Measurements from ENCODE around the gene ANKEF1.

Gene ANKEF1

DNA sequence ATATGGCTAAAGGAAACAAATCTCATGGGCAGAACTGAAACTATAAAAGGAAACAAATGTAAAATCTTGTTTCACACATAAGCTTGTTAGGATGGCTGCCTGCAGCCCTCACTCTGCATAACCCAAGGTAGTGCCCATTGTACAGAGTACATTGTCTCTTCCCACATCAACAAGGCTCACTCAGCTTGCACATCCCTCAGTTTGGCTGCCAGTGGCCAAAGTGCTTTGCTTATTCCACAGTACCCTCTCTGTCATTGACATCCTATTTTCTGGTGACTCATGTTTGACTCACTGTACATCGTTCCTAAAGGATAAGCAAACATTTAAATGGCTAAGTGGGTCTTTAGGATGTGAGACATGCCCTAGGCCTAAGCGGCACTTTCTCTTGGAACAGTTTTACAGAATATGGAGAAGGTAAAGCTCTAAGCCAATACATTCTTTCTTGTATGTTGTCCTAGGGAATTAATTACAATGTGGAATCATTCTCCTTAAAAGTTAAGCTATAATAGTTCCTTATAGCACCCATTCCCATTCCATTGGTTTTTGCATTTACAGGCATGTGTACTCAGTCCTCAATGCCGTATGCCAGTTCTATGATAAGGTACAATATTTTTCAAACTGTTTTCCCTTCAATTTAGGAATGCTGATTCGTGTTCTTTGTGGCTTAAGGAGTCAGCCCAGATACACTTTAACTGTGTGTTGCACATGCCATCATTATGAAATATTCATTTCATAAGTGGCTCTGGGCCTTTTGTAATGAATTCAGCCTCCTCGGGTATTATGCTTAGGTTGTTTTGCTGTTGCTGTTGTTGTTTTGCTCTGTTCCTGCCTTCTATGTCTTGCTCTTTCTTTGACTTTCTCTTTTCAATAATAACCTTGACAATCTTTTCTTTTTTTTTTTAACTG is 5.5 kb downstream of the ANKEF1 start:
- no peak overlapping the region for H3K4me3 Mint-ChIP-seq
- TF ChIP-seq, protein P1, sequence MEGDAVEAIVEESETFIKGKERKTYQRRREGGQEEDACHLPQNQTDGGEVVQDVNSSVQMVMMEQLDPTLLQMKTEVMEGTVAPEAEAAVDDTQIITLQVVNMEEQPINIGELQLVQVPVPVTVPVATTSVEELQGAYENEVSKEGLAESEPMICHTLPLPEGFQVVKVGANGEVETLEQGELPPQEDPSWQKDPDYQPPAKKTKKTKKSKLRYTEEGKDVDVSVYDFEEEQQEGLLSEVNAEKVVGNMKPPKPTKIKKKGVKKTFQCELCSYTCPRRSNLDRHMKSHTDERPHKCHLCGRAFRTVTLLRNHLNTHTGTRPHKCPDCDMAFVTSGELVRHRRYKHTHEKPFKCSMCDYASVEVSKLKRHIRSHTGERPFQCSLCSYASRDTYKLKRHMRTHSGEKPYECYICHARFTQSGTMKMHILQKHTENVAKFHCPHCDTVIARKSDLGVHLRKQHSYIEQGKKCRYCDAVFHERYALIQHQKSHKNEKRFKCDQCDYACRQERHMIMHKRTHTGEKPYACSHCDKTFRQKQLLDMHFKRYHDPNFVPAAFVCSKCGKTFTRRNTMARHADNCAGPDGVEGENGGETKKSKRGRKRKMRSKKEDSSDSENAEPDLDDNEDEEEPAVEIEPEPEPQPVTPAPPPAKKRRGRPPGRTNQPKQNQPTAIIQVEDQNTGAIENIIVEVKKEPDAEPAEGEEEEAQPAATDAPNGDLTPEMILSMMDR (IDR thresholded peaks at IDR 0.05), result no peak
- H3K9me3 Mint-ChIP-seq, result no peaks in the 10 kb centered on the region
- no peak for DNase-seq
- H3K36me3 Mint-ChIP-seq (ENCODE audit: low read depth), result peaks cover 28% of the 10 kb centered on the region
- H3K4me1 Mint-ChIP-seq, result peaks cover 6% of the 10 kb centered on the region
- no peak overlapping the region for H3K27ac Mint-ChIP-seq
- H3K27me3 Mint-ChIP-seq (ENCODE audit: low read depth, poor library complexity), result peaks cover 9% of the 10 kb centered on the region

DNA sequence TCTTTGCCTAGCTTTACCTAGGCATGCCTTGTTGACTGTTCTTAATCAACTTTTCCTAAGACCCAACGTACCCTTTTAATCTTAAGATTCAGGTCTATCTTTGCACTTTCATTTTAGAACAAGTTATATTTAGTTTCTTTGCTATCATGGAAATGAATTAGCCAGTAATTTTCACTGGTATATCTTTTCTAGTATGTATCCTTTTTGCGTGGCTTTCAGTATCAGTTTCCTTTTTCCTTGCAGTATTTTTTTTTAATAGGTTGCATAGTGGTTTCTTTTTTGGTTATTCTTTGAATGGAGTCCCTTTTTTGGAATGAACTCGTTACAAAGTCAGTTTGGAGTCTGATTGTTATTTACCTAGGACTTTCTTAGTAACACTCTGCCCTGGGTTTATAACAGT is 7.3 kb downstream of the ANKEF1 start:
- H3K27me3 Mint-ChIP-seq (ENCODE audit: low read depth, poor library complexity), result peaks cover 4% of the 10 kb centered on the region
- no peak for DNase-seq
- H3K27ac Mint-ChIP-seq, result no peak overlapping the region
- no peaks in the 10 kb centered on the region for H3K9me3 Mint-ChIP-seq
- H3K4me3 Mint-ChIP-seq, result no peak overlapping the region
- H3K36me3 Mint-ChIP-seq (ENCODE audit: low read depth), result peaks cover 28% of the 10 kb centered on the region
- TF ChIP-seq, protein P1 (IDR thresholded peaks at IDR 0.05), result no peak
- H3K4me1 Mint-ChIP-seq, result no peaks in the 10 kb centered on the region

DNA sequence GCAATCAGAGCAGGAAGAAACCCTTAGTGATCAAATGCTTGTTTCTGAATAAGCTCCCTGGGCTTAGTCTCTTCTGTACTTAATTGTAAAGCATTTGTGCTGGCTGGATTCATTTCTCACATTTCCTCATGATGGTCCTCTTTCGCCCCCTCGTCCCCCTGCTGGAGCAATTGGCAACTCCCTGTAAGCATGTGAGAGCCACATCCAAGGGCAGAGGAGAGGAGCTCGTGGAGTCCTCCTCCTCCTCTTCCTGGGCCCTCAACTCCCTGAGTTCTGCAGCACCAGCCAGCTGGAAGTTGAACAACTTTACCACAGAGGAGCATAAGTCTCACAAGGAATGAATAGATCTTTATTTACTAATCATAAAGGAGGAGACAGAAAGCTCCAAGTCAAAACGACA is 12.6 kb downstream of the ANKEF1 start:
- H3K36me3 Mint-ChIP-seq (ENCODE audit: low read depth), result peaks cover 6% of the 10 kb centered on the region
- TF ChIP-seq, protein P1 (IDR thresholded peaks at IDR 0.05), result peak; percentile 38
- peaks cover 7% of the 10 kb centered on the region for H3K4me1 Mint-ChIP-seq
- DNase-seq, result peak; percentile 42
- H3K9me3 Mint-ChIP-seq, result no peaks in the 10 kb centered on the region
- H3K4me3 Mint-ChIP-seq, result no peak overlapping the region
- H3K27ac Mint-ChIP-seq, result no peak overlapping the region
- peaks cover 4% of the 10 kb centered on the region for H3K27me3 Mint-ChIP-seq (ENCODE audit: low read depth, poor library complexity)

DNA sequence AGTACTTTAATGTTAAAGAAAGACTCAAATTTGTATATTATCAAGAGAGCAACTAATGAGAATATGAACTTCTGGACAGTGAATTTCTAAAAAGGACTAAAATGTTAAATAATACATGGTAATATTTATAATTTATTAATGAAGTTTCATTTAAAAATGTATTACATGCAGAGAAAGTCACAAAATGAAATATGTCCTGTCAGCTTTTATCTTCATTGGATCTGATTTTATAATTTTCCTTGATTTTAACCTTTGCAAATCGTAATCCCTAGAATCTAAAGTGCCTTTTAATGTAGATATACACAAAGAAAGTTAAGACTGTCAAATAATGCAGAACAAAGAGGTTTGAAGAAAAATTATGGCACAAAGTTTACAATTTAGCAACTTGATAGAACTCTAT is 16.4 kb downstream of the ANKEF1 start:
- H3K27me3 Mint-ChIP-seq (ENCODE audit: low read depth, poor library complexity), result no peaks in the 10 kb centered on the region
- peaks cover 28% of the 10 kb centered on the region for H3K36me3 Mint-ChIP-seq (ENCODE audit: low read depth)
- no peak for DNase-seq
- TF ChIP-seq, protein P1 (IDR thresholded peaks at IDR 0.05), result no peak
- no peaks in the 10 kb centered on the region for H3K9me3 Mint-ChIP-seq
- H3K27ac Mint-ChIP-seq, result no peak overlapping the region
- H3K4me3 Mint-ChIP-seq, result no peak overlapping the region
- peaks cover 7% of the 10 kb centered on the region for H3K4me1 Mint-ChIP-seq

DNA sequence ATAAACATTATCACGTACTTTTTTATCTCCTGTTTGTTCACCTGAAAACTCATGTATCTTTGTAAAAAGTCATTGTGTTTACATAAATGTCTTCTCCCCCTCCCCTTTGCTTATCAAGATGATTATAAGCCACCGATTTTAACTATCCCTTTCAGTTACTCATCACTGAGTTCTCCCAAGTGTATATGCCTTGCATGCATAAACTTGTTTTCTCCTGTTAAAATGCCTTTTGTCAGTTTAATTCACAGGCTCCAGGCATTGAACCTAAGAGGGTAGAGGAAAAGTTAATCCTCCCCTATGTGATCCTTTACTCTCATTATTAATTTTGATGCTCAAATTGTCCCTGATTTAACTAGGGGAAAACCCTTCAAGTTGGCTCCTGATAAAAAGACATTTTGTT is 24.2 kb downstream of the ANKEF1 start:
- Mint-ChIP-seq H3K9me3 (no peaks in the 10 kb centered on the region), H3K4me3 (no peak overlapping the region), H3K27me3 (ENCODE audit: low read depth, poor library complexity) (no peaks in the 10 kb centered on the region), H3K4me1 (peaks cover 27% of the 10 kb centered on the region), H3K36me3 (ENCODE audit: low read depth) (peaks cover 31% of the 10 kb centered on the region), H3K27ac (no peak overlapping the region)
- no peak for DNase-seq
- TF ChIP-seq, protein P1 (IDR thresholded peaks at IDR 0.05), result no peak

DNA sequence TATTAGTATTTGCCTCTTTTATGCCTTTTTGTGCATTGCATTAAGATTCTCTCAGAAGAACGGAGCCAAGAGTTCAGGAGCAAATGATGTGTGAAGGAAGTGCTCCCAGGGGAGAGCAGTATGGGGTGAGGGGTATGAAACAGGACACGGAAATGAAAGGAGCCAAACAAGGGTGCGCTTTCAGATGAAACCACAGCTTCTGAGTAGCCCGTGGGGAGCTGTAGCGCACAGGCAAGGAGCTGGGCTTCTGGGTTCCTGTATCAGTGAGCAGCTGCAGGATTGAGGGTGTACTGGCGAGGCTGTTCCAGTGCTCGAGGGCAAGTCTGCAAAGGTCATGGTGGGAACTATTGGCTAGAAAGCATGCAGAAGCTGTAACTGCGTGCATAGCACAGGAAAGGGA is 25.4 kb downstream of the ANKEF1 start:
- H3K9me3 Mint-ChIP-seq, result peaks cover 3% of the 10 kb centered on the region
- DNase-seq, result peak; percentile 18
- no peak overlapping the region for H3K27ac Mint-ChIP-seq
- H3K4me1 Mint-ChIP-seq, result peaks cover 27% of the 10 kb centered on the region
- TF ChIP-seq, protein P1 (IDR thresholded peaks at IDR 0.05), result no peak
- peaks cover 20% of the 10 kb centered on the region for H3K36me3 Mint-ChIP-seq (ENCODE audit: low read depth)
- H3K27me3 Mint-ChIP-seq (ENCODE audit: low read depth, poor library complexity), result no peaks in the 10 kb centered on the region
- peak overlapping the region; percentile 5 for H3K4me3 Mint-ChIP-seq
